KMS-11 (cell line): Measurements from ENCODE around the gene EPHB2.
"Not testable (repeated sequence)": the region's sequence is repeated elsewhere in the genome, so short reads cannot be mapped to it uniquely, and the experiment has no call there.

Source experiments
- H2AFZ ChIP-seq: fragments of 200-600 bp; sonication (generic); 2 replicates; pipeline ENCODE4 v1.6.1; 2016; ENCODE audit warnings: antibody characterized with exemption, mixed run types, low read depth
- H3K27ac ChIP-seq: fragments of 200-600 bp; sonication (generic); 2 replicates; pipeline ENCODE4 v1.6.1; 2016; ENCODE audit warnings: mild to moderate bottlenecking, mixed run types
- H3K27me3 ChIP-seq: fragments of 200-600 bp; sonication (generic); 2 replicates; pipeline ENCODE4 v1.6.1; 2017; ENCODE audit warnings: mild to moderate bottlenecking, low read depth, mixed run types, moderate library complexity; ENCODE audit not compliant: insufficient read depth
- H3K36me3 ChIP-seq: fragments of 200-600 bp; sonication (generic); 2 replicates; pipeline ENCODE4 v1.6.1; 2017; ENCODE audit warnings: mild to moderate bottlenecking, mixed run types; ENCODE audit not compliant: insufficient read depth
- H3K4me1 ChIP-seq: fragments of 200-600 bp; sonication (generic); 2 replicates; pipeline ENCODE4 v1.6.1; 2016; ENCODE audit warnings: mild to moderate bottlenecking, low read depth, mixed run types; ENCODE audit not compliant: poor library complexity, severe bottlenecking
- H3K4me2 ChIP-seq: fragments of 200-600 bp; sonication (generic); 2 replicates; pipeline ENCODE4 v1.7.0; 2016; ENCODE audit warnings: mild to moderate bottlenecking, mixed run types
- H3K4me3 ChIP-seq: fragments of 200-600 bp; sonication (generic); IDR thresholded peaks from 2 replicates; pipeline ENCODE4 v1.6.1; 2017; ENCODE audit warnings: low read depth, low read length, mixed read lengths; ENCODE audit not compliant: insufficient read depth
- H3K79me2 ChIP-seq: fragments of 200-600 bp; sonication (generic); 2 replicates; pipeline ENCODE4 v1.6.1; 2016; ENCODE audit warnings: low read depth, mixed run types; ENCODE audit not compliant: insufficient read depth
- H3K9ac ChIP-seq: fragments of 200-600 bp; sonication (generic); 2 replicates; pipeline ENCODE4 v1.6.1; 2016; ENCODE audit warnings: mild to moderate bottlenecking, mixed run types
- H4K20me1 ChIP-seq: fragments of 200-600 bp; sonication (generic); 2 replicates; pipeline ENCODE4 v1.6.1; 2016; ENCODE audit warnings: mild to moderate bottlenecking, mixed run types; ENCODE audit not compliant: insufficient read depth
- CTCF ChIP-seq: fragments of 200-600 bp; sonication (generic); conservative IDR thresholded peaks from 2 replicates; pipeline ENCODE4 v1.6.1; 2017; ENCODE audit warnings: low read depth, mild to moderate bottlenecking, antibody characterized with exemption, low read length, moderate library complexity, mixed read lengths

EPHB2 gene

GRCh38 chr1:22830757-22831340, 120.2 kb downstream of the EPHB2 start:
- no peaks in the 10 kb centered on the region for H3K79me2 ChIP-seq
- no peak overlapping the region for H3K4me3 ChIP-seq
- H2AFZ ChIP-seq, result no peak overlapping the region
- no peak overlapping the region for H3K9ac ChIP-seq
- H3K36me3 ChIP-seq, result no peaks in the 10 kb centered on the region
- no peaks in the 10 kb centered on the region for H3K4me1 ChIP-seq
- H3K4me2 ChIP-seq, result no peak overlapping the region
- TF ChIP-seq CTCF, result no peak
- H4K20me1 ChIP-seq, result no peaks in the 10 kb centered on the region
- H3K27me3 ChIP-seq, result peaks cover 67% of the 10 kb centered on the region
- no peak overlapping the region for H3K27ac ChIP-seq

- Histone ChIP-seq H3K4me3 (no peak overlapping the region), H2AFZ (no peak overlapping the region), H3K79me2 (no peaks in the 10 kb centered on the region), H3K27ac (no peak overlapping the region), H4K20me1 (no peaks in the 10 kb centered on the region), H3K9ac (no peak overlapping the region), H3K27me3 (peaks cover 68% of the 10 kb centered on the region), H3K4me1 (no peaks in the 10 kb centered on the region), H3K36me3 (no peaks in the 10 kb centered on the region), H3K4me2 (no peak overlapping the region)
- TF ChIP-seq CTCF, result no peak
These were observed 121.2 kb downstream of the EPHB2 start for GRCh38 chr1:22831729-22832413.

GRCh38 chr1:22832414-22832786, 121.8 kb downstream of the EPHB2 start:
- Histone ChIP-seq H2AFZ (no peak overlapping the region), H4K20me1 (no peaks in the 10 kb centered on the region), H3K27me3 (peaks cover 68% of the 10 kb centered on the region), H3K27ac (no peak overlapping the region), H3K4me2 (no peak overlapping the region), H3K9ac (no peak overlapping the region), H3K4me3 (no peak overlapping the region), H3K79me2 (no peaks in the 10 kb centered on the region), H3K4me1 (no peaks in the 10 kb centered on the region), H3K36me3 (no peaks in the 10 kb centered on the region)
- no peak for TF ChIP-seq CTCF

- H3K4me2 ChIP-seq, result no peak overlapping the region
These were observed 123.1 kb downstream of the EPHB2 start for GRCh38 chr1:22833699-22834098.

GRCh38 chr1:22834420-22834819, 123.8 kb downstream of the EPHB2 start:
- not testable (repeated sequence) for H3K4me1 ChIP-seq, H4K20me1 ChIP-seq, H2AFZ ChIP-seq, H3K79me2 ChIP-seq, H3K36me3 ChIP-seq, H3K4me2 ChIP-seq, H3K27ac ChIP-seq, H3K4me3 ChIP-seq, H3K9ac ChIP-seq
- H3K27me3 ChIP-seq, result peaks cover 76% of the 10 kb centered on the region

More at GRCh38 chr1:22833699-22834098, 123.1 kb downstream of the EPHB2 start:
- H2AFZ ChIP-seq, result no peak overlapping the region
- no peaks in the 10 kb centered on the region for H3K79me2 ChIP-seq
- no peak overlapping the region for H3K4me3 ChIP-seq
- H3K27me3 ChIP-seq, result peaks cover 74% of the 10 kb centered on the region
- H3K4me1 ChIP-seq, result no peaks in the 10 kb centered on the region
- no peak overlapping the region for H3K27ac ChIP-seq
- no peak overlapping the region for H3K9ac ChIP-seq
- H3K36me3 ChIP-seq, result no peaks in the 10 kb centered on the region
- TF ChIP-seq CTCF, result no peak
- H4K20me1 ChIP-seq, result no peaks in the 10 kb centered on the region
